ENCODE results near the gene ARHGEF25. TPM values are rescaled to one million over a fixed set of nuclear protein-coding genes. Genes with fewer than 3 reads are reported as not detected.

Gene ARHGEF25
- total and polyA plus RNA-seq, 7 donors, result 5.8 to 140 (median 99.4) TPM

DNA sequence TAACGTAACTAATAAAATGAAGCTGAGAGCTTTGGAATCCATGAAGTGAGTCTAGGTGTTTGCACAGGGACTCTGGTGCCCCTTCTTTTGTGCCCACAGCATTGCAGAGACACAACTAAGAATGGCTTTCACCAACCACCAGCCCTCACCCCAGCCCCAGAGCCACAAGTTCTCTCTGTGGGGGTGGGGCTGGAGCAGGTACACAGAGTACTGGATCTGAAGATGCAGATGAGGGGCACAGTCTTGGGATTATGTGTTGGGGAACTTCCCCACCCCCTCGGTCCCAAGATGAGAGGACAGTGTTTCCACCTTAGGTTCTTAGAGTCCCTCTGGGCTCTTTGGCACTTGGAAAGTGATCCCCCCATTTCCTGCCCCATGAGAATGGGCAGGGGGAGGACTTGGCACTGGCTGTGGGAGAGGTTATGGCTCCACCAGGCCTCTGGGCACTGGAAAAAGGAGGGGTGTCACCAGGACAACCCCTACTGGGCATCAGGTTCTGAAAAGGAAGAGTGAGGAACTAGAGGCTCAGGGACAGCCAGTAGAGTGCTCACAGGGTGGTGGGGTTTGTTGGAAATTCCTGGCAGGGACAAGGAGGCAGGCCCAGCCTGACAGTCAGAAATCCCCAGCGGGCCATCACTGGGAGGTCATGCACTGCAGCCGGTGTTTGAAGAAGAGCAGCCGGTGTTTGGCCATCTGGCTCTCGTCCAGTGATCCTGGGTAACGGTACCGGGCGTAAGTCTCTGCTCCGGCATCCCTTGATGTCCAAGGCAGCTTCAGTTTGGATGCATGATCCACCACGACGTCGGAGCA, 15.1 kb downstream of the ARHGEF25 start:
- intact Hi-C loops (cut with DNase I), result no loop called here
- peak; percentile 67 for DNase-seq
- TF ChIP-seq POLR2AphosphoS5 (IDR thresholded peaks at IDR 0.05) (peak in 1 of 4 donors; percentile 5), EP300 (IDR thresholded peaks at IDR 0.05) (no peak)
- Histone ChIP-seq H3K27ac (no peak overlapping the region), H3K27me3 (peaks cover 0 to 76% (median 16%) of the 10 kb centered on the region in 3 donors), H3K4me1 (peaks cover 0 to 17% (median 15%) of the 10 kb centered on the region in 4 donors), H3K9me3 (no peaks in the 10 kb centered on the region), H3K36me3 (peaks cover 0 to 22% (median 4%) of the 10 kb centered on the region in 4 donors), H3K4me3 (no peak overlapping the region)
- WGBS, 2 donors, result 27 to 40% methylated on average over 13 of the region's 13 CpGs

DNA sequence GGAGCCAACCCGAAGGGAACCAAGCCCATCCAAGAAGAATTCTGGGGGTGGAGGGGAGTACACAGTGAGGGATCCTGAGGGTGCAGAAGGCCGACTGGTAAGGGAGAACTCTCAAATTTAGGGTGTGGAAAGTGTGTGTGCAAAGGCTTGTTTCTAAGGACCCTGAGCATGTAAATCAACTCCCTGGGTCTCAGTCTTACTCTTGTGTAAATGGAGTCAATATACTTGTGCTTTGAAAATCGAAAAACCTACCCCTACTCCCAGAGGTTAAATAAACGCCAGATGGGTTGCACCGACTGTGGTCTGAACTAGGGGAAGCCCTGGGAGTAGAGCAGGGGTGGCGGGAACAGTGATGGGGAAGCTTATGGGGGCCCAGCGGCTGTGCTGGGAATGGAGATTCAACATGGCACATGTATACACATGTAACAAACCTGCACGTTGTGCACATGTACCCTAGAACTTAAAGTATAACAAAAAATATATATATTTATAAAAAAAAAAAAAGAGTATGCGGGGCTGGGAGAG, 15.7 kb downstream of the ARHGEF25 start:
- Histone ChIP-seq H3K36me3 (peaks cover 0 to 22% (median 4%) of the 10 kb centered on the region in 4 donors), H3K9me3 (no peaks in the 10 kb centered on the region), H3K4me3 (no peak overlapping the region), H3K27me3 (peaks cover 3 to 76% (median 22%) of the 10 kb centered on the region in 3 donors), H3K27ac (no peak overlapping the region), H3K4me1 (peaks cover 0 to 15% (median 13%) of the 10 kb centered on the region in 4 donors)
- TF ChIP-seq POLR2AphosphoS5 (IDR thresholded peaks at IDR 0.05) (no peak), POLR2A (IDR thresholded peaks at IDR 0.05) (no peak), EP300 (IDR thresholded peaks at IDR 0.05) (no peak)
- TF ChIP-seq, protein P1, sequence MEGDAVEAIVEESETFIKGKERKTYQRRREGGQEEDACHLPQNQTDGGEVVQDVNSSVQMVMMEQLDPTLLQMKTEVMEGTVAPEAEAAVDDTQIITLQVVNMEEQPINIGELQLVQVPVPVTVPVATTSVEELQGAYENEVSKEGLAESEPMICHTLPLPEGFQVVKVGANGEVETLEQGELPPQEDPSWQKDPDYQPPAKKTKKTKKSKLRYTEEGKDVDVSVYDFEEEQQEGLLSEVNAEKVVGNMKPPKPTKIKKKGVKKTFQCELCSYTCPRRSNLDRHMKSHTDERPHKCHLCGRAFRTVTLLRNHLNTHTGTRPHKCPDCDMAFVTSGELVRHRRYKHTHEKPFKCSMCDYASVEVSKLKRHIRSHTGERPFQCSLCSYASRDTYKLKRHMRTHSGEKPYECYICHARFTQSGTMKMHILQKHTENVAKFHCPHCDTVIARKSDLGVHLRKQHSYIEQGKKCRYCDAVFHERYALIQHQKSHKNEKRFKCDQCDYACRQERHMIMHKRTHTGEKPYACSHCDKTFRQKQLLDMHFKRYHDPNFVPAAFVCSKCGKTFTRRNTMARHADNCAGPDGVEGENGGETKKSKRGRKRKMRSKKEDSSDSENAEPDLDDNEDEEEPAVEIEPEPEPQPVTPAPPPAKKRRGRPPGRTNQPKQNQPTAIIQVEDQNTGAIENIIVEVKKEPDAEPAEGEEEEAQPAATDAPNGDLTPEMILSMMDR (IDR thresholded peaks at IDR 0.05), result no peak
- DNase-seq, result no peak
- intact Hi-C loops (cut with DNase I), result no loop called here
- 19 to 28% methylated on average over 9 of the region's 9 CpGs for WGBS, 2 donors

DNA sequence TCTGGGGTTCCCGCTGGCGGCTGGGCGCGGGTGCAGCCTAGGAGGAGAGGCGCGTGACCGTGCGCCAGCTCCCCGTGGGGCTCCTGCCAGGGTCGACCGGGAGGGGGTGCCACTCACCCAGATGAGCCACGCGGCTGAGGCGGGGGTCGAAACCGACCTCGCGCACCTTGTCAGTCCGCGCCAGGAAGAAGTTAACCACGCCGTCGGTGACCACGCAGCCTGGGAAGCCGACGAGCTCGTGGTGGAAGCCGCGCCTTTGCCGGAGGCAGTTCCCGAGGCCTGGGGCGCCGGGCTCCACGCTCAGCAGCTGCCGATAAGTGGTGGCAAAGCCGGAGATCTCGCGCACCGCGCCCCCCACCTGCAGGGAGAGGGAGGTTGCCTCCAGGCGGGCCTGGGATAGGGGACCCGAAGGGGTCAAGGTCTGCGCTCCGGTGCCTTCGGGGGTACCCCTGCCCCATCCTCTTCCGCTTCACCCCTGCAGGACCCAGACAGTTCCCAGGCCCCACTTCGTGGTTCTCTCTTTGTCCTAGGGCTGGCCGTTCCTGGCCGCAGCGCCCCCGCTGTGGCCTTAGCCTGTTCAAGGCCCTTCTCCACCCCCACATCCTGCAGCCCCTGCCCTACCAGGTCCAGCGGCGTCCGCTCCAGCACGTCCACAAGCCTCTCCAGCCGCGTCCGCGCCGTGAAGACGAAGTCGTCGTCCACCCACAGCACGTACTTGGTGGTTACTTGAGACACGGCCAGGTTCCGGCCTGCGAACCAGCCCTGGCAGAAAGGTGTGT, 16.5 kb downstream of the ARHGEF25 start:
- peak; percentile 62 for DNase-seq
- intact Hi-C loops (cut with DNase I), result no loop called here
- Histone ChIP-seq H3K4me3 (no peak overlapping the region), H3K27me3 (peaks cover 7 to 76% (median 25%) of the 10 kb centered on the region in 3 donors), H3K27ac (no peak overlapping the region), H3K9me3 (no peaks in the 10 kb centered on the region), H3K36me3 (peaks cover 0 to 22% (median 4%) of the 10 kb centered on the region in 4 donors), H3K4me1 (peaks cover 0 to 21% (median 18%) of the 10 kb centered on the region in 4 donors)
- WGBS, 2 donors, result 7 to 9% methylated on average over 67 of the region's 67 CpGs
- TF ChIP-seq POLR2A (IDR thresholded peaks at IDR 0.05), result no peak
- no peak for TF ChIP-seq POLR2AphosphoS5 (IDR thresholded peaks at IDR 0.05)
- TF ChIP-seq, protein P1 (IDR thresholded peaks at IDR 0.05), result no peak
- no peak for TF ChIP-seq EP300 (IDR thresholded peaks at IDR 0.05)

DNA sequence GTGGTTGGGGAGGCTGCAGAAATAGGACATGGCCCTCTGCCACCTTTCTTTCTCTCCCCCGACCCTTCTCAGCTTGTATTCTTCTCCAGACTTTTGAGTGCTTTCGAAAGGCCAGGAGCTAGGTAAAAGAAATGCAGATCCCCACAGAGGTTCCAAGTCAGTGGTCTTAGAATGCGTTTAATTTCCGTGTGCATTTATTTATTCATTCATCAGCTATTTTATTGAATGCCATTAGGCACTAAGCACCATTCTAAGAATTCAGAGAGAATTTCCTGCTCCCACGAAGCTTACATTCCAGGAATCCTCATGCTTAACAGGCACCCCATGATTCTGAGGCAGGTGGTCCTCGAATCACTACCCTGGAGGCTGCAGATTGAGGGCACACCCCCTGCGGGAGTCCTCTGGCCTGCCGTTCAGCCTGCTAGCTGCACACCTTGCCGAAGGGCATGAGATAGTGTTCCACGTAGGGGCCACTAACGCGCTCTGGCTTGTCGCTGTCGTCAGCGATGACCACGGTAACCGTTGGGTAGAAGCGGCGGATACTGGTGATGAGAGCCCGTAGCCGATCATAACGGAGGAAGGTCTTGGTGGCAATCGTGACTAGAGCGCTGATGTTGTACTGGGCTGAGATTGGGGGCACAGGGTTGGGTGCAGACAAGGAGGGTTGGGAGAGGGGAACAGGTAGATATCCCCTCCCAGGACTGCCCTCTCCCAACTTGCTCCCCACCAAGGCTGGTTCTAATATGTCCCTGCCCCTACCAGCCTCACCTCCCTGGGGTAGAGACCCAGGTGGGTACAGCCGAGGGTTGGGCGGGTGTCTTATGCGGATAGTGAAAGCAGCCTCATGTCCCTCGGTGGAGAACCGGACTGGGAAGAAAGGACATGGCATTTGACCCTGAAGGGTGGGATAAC, 17.3 kb downstream of the ARHGEF25 start:
- intact Hi-C loops (cut with DNase I), result no loop called here
- peak; percentile 58 for DNase-seq
- H3K27me3 ChIP-seq, result peaks cover 10 to 76% (median 28%) of the 10 kb centered on the region in 3 donors

More for the DNA sequence above, 17.3 kb downstream of the ARHGEF25 start:
- H3K4me1 ChIP-seq, result peaks cover 0 to 28% (median 24%) of the 10 kb centered on the region in 4 donors
- H3K36me3 ChIP-seq, result peaks cover 0 to 22% (median 4%) of the 10 kb centered on the region in 4 donors
- H3K27ac ChIP-seq, result no peak overlapping the region
- WGBS, 2 donors, result 49 to 52% methylated on average over 29 of the region's 29 CpGs
- H3K4me3 ChIP-seq, result no peak overlapping the region
- H3K9me3 ChIP-seq, result no peaks in the 10 kb centered on the region
- TF ChIP-seq POLR2A (IDR thresholded peaks at IDR 0.05), result no peak
- TF ChIP-seq, protein P1 (IDR thresholded peaks at IDR 0.05), result no peak

Data from sigmoid colon (tissue), 7 donors.